Nephron (organoid): Measurements from ENCODE around the gene COL11A2.

Experiments used
- H3K27ac Mint-ChIP-seq, 3 experiments: 2 replicates each; pipeline ENCODE4 v1.8.0; 2020; ENCODE audit warnings: mixed read lengths in 3 of 3, mild to moderate bottlenecking in 2 of 3, moderate library complexity in 1 of 3
- H3K27me3 Mint-ChIP-seq: 2 replicates; pipeline ENCODE4 v1.8.0; 2021; ENCODE audit warnings: low read depth, mild to moderate bottlenecking, moderate library complexity, mixed read lengths
- H3K36me3 Mint-ChIP-seq: 2 replicates; pipeline ENCODE4 v1.8.0; 2020; ENCODE audit warnings: low read depth, mixed read lengths
- H3K4me1 Mint-ChIP-seq: 2 replicates; pipeline ENCODE4 v1.8.0; 2020; ENCODE audit warnings: mixed read lengths
- H3K4me3 Mint-ChIP-seq, 3 experiments: 2 replicates each; pipeline ENCODE4 v1.8.0; 2020; ENCODE audit warnings: mild to moderate bottlenecking in 3 of 3, mixed read lengths in 3 of 3, moderate library complexity in 2 of 3
- H3K9me3 Mint-ChIP-seq: 2 replicates; pipeline ENCODE4 v1.8.0; 2020; ENCODE audit warnings: mixed read lengths
- TF ChIP-seq, protein P1 (sequence below), 3 experiments: fragments of 200-600 bp; sonication (generic); IDR thresholded peaks; one replicate each; pipeline ENCODE4 v1.5.0; 2021; ENCODE audit warnings: antibody characterized with exemption in 3 of 3; ENCODE audit not compliant: unreplicated experiment in 3 of 3

COL11A2 gene

GRCh38 chr6:33208091-33208967, 16.1 kb upstream of the COL11A2 start, which contains the start of gene RING1:
Gene RING1, plus strand, starts transcription at chr6:33208500. Its CDS starts 323 bp downstream, at chr6:33208823.
- Mint-ChIP-seq H3K4me3 (peak within 1 kb of the TSS; percentile 94 to 99 (median 95)), H3K36me3 (peaks cover 30% of the 10 kb centered on the region), H3K4me1 (peaks cover 53% of the 10 kb centered on the region), H3K9me3 (no peaks in the 10 kb centered on the region), H3K27me3 (no peaks in the 10 kb centered on the region), H3K27ac (peak within 1 kb of the TSS; percentile 92 to 97 (median 93))
- TF ChIP-seq, protein P1, sequence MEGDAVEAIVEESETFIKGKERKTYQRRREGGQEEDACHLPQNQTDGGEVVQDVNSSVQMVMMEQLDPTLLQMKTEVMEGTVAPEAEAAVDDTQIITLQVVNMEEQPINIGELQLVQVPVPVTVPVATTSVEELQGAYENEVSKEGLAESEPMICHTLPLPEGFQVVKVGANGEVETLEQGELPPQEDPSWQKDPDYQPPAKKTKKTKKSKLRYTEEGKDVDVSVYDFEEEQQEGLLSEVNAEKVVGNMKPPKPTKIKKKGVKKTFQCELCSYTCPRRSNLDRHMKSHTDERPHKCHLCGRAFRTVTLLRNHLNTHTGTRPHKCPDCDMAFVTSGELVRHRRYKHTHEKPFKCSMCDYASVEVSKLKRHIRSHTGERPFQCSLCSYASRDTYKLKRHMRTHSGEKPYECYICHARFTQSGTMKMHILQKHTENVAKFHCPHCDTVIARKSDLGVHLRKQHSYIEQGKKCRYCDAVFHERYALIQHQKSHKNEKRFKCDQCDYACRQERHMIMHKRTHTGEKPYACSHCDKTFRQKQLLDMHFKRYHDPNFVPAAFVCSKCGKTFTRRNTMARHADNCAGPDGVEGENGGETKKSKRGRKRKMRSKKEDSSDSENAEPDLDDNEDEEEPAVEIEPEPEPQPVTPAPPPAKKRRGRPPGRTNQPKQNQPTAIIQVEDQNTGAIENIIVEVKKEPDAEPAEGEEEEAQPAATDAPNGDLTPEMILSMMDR (IDR thresholded peaks at IDR 0.05; ENCODE audit: unreplicated experiment in 3 of 3): no peak

GRCh38 chr6:33207552-33208090, 15.4 kb upstream of the COL11A2 start:
- TF ChIP-seq, protein P1 (IDR thresholded peaks at IDR 0.05; ENCODE audit: unreplicated experiment in 3 of 3): no peak
- Mint-ChIP-seq H3K9me3 (no peaks in the 10 kb centered on the region), H3K4me3 (peak overlapping the region; percentile 94 to 99 (median 95)), H3K36me3 (peaks cover 37% of the 10 kb centered on the region), H3K4me1 (peaks cover 55% of the 10 kb centered on the region), H3K27ac (peak overlapping the region; percentile 92 to 97 (median 93)), H3K27me3 (no peaks in the 10 kb centered on the region)

DNA sequence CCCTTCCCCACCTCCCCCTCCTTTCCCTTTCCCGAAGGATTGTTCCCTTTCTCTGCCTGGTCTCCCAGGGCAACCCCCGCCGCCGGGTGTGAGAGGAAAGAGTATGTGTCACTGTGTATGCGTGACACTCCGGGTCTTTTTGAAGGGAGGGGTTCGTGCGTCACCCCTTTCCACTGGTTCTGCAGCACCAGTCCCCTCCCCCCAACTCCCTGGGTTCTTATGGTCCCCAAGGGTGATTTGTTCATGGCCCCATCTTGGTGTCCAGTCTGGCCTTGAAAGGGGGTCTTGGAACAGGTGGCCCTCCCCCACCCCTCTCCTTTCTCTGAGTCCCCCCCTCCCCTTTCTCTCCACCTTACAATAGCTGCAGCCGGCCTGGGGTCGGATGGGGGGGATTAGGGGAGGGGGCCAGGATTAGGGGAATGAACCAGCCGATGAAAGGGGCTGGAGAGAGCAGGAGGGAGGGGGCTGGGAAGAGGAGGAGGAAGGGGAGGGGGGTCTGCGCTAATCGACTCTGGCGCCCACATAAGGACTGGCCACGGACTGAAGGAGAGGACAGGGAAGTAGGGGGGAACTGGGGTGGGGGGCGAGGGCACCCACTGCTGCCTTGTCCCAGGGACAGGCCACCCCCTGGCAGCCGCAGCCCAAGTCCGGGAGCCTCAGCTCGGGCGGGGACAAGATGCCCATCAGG, 14.7 kb upstream of the COL11A2 start:
- Mint-ChIP-seq H3K27me3 (no peaks in the 10 kb centered on the region), H3K36me3 (peaks cover 39% of the 10 kb centered on the region), H3K27ac (peak overlapping the region; percentile 92 to 97 (median 93)), H3K4me3 (peak overlapping the region; percentile 99 to 100 (median 100)), H3K9me3 (no peaks in the 10 kb centered on the region), H3K4me1 (peaks cover 55% of the 10 kb centered on the region)
- TF ChIP-seq, protein P1 (IDR thresholded peaks at IDR 0.05; ENCODE audit: unreplicated experiment in 3 of 3): no peak

DNA sequence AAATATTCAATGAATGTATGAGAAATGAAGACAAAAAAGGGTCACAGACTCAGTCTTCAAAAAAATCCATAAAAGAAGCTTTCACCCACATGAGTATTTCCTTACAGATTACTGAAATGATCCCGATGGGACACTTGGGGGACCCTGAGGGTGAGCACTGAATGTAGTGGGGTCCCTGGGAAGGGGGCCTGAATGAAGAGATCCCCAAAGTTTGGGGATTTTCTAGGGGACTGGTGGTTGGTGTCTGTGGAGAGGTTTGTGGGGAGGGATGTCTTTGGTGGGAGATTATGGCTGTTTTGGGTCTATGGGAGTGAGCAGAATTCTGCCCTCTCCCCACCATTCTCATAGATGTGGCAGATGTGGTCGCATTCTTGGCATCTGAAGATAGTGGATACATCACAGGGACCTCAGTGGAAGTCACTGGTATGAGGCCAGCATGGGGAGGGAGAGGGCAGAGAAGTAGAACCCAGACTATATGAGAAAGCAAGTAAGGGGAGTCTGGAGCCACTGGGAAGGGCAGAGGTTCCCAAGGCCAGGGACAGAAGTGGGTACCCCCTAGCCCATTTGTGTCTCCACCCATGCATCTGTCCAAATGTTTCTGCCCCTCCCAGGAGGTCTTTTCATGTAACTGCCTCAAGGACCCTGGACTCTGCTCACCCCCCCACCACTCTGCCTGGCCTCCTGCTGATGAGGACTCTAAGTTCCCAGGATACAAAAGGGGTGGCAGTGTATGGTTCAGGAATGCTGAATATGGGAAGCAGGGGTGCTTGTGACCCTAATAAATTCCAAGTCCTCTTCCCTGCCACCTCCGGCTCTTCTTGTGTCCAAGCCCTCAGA, 14.0 kb upstream of the COL11A2 start:
- H3K4me3 Mint-ChIP-seq: peak overlapping the region; percentile 99 to 100 (median 100)
- peaks cover 60% of the 10 kb centered on the region for H3K4me1 Mint-ChIP-seq
- H3K9me3 Mint-ChIP-seq: no peaks in the 10 kb centered on the region
- TF ChIP-seq, protein P1 (IDR thresholded peaks at IDR 0.05; ENCODE audit: unreplicated experiment in 3 of 3): no peak
- no peaks in the 10 kb centered on the region for H3K27me3 Mint-ChIP-seq
- H3K27ac Mint-ChIP-seq: peak overlapping the region; percentile 51 to 95 (median 81)
- H3K36me3 Mint-ChIP-seq: peaks cover 43% of the 10 kb centered on the region

- TF ChIP-seq, protein P1 (IDR thresholded peaks at IDR 0.05; ENCODE audit: unreplicated experiment in 3 of 3): no peak
- H3K4me1 Mint-ChIP-seq: peaks cover 68% of the 10 kb centered on the region
- peak overlapping the region; percentile 99 to 100 (median 100) for H3K4me3 Mint-ChIP-seq
- H3K9me3 Mint-ChIP-seq: no peaks in the 10 kb centered on the region
- H3K27ac Mint-ChIP-seq: peak overlapping the region; percentile 51 to 95 (median 81)
- H3K27me3 Mint-ChIP-seq: no peaks in the 10 kb centered on the region
- H3K36me3 Mint-ChIP-seq: peaks cover 46% of the 10 kb centered on the region
Measured at GRCh38 chr6:33205191-33206026, 13.1 kb upstream of the COL11A2 start.
